ENCODE measurements around the gene SMURF2.
"Not testable (repeated sequence)": the region's sequence is repeated elsewhere in the genome, so short reads cannot be mapped to it uniquely, and the experiment has no call there.

SMURF2 gene

DNA sequence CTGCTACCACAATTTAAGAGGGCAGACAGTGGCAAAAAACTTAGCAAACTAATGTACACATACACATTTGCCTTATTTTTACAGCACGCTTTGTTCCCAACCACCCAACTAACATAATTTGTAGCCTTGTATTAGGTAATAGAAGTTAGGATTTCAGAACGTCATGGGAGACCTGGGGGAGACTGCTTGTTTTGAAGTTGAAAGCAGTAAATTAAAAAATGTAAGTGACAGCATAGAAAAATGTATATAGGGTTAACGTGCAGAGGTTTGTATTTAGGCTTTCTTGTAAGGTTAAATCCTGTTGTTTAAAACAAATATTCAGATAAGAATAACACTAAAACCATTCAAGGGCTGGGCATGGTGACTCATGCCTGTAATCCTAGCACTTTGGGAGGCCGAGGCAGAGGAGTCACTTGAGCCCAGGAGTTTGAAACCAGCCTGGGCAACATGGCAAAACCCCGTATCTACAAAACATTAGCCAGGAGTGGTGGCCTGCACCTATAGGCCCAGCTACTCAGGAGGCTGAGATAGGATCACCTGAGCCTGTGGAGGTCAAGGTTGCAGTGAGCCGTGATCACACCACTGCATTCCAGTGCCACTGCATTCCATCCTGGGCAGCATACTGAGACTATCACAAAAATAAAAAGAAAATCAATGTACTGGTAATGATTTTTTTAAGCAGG is 2.3 kb upstream of the SMURF2 start:
- not testable (repeated sequence) for DNase-seq

GRCh38 chr17:64663836-64664235 is 1.7 kb upstream of the SMURF2 start:
- not testable (repeated sequence) for DNase-seq

DNA sequence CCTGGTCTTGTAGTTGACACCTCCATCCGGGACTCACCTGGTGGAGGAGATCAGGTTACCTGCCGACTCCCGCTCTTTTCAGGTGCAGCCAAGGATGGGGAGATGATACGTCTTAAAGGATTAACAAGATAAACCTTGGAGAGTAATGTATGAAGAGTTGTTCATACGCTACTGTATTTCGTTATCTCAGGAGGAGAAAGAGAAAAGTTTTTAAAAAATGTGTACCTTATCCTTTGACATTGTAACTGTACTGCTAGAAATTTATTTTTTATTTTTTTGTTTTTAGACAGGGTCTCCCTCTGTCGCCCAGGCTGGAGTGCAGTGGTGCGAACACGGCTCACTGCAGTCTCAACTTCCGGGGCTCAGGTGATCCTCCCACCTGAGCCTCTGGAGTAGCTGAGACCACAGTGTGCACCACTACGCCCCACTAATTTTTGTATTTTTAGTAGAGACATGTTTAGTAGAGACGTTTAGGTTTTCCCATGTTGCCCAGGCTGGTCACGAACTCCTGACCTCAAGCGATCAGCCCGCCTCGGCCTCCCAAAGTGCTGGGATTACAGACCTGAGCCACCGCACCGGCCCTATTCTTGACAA is 764 bp upstream of the SMURF2 start:
- no peak for DNase-seq

DNA sequence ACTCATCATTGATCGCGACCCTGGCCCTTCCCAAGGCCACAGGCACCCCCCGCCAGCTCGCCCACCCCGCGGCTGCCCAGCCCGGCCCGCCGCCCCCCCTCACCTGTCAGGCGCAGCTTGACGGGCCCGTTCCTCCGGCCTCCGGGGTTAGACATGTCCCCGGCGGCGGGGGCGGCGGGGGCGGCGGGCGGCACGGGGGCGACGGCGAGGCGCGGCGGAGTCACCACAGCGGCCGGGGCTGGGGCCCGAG is 456 bp downstream of the SMURF2 start:
- no peak for DNase-seq

GRCh38 chr17:64660978-64661725 is 955 bp downstream of the SMURF2 start:
- peak; percentile 23 for DNase-seq

DNA sequence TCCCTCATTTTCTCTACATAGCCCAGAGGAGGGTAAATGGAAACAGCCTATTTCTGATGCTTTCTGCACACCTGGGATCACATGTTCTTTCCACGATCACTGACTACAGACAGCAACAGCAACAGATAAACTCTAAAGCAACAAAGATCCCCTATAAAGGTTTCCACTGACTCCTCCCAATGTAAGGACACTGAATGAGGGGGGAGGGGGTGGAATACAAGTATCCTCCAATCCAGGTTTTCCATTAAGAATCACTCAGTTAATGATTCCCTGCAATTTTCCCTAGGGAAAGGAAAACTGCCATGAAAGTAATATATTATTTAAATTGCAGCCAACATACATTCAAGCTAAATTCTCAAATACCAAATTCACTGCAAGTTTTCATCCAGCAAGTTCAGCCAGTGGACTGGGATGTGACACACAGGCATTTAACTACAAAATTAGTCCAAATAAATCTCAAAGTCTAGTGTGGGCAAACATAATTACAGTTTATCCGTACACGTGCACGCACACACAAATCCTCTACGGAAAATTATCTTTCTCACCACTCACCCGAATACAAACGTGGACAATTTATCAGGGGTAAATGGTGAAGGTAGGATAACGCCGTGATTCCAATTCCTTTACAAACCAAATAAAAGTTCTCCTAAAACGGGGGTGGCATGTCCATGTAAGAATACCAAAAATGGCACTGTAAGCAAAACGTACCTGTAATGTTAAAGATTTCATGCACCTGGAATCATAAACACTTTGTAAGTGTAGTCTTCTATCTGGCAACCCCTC is 1.7 kb downstream of the SMURF2 start:
- DNase-seq = peak; percentile 31

- DNase-seq = peak; percentile 3
These were observed 3.2 kb downstream of the SMURF2 start for GRCh38 chr17:64658931-64659330.

GRCh38 chr17:64657610-64658125 is 4.4 kb downstream of the SMURF2 start:
- DNase-seq = no peak

GRCh38 chr17:64655704-64656103 is 6.4 kb downstream of the SMURF2 start:
- DNase-seq = no peak

GRCh38 chr17:64653985-64654355 is 8.1 kb downstream of the SMURF2 start:
- no peak for DNase-seq

GRCh38 chr17:64653325-64653984 is 8.7 kb downstream of the SMURF2 start:
- DNase-seq = peak; percentile 7

DNA sequence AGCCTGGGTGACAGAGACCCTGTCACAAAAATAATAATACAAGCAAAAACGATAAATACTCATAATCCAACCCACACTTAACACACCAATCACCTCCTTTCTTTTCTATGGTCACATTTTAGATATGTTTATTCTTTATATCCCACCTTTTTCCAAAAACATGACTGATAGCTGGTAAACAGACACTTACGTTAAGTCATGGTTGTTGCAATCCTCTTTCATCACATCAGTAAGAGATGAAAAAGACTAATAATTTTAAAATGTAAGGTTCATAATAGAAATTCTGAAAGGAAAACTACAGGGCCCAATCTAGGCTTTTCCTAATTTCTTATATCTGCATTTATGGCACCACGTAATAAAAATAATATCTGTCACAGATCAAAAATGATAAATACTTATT is 10.2 kb downstream of the SMURF2 start:
- no peak for DNase-seq

- no peak for DNase-seq
These were observed 13.9 kb downstream of the SMURF2 start for GRCh38 chr17:64648234-64648633.

- no peak for DNase-seq
These were observed 14.3 kb downstream of the SMURF2 start for GRCh38 chr17:64647817-64648216.

- DNase-seq = peak; percentile 11
These were observed 22.6 kb downstream of the SMURF2 start for GRCh38 chr17:64639516-64639915.

DNA sequence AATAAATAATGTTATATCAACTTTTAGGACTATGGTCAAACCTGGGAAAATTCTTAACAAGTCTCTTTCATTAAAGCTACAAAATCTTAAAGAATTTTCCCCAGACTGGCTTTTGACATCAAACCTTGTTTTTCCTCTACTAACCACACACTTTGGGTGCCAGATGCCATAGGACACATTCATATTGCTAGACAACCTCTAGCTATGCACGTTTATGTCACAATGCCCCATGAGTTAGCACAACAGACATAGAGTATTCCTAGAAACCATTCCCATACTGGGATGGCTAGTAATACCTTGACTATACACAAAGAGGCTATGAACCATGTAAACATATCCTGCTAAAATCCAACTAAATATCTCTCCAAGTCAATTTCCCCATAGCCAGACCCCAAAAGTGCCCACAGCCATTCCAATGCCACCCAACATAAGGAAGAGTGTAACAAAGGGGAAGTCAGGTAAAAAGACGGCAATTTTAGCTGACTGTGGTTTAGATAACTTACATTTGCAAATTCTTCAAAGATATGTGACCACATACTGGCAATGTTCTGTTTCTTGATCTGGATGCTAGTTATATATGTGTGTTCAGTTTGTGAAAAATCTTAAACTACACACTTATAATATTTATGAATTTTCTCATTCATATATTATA is 23.4 kb downstream of the SMURF2 start:
- peak; percentile 49 for DNase-seq

DNA sequence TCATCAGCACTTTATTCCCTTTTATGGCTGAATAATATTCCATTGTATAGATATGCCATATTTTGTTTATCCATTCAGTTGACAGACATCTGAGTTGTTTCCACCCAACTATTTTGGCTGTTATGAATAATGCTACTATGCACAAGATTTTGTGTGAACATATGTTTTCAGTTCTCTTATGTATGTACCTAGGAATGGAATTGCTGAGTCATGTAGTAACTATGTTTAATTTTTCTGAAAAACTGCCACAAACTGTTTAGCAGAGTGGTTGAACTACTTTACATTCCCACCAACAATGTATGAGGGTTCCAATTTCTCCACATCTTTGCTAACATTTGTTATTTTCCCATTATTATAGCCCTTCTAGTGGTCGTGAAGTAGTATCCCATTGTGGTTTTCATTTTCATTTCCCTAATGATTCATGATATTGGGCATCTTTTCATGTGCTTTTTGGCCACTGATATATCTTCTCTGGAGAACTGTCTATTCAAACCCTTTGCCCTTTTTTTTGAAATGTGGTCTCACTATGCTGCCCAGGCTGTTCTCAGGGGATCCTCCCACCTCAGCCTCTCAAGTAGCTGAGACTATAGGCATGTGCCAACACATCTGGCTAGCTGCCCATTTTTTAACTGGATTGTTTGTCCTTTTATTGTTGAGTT is 26.3 kb downstream of the SMURF2 start:
- no peak for DNase-seq

GRCh38 chr17:64634218-64634617 is 27.9 kb downstream of the SMURF2 start:
- no peak for DNase-seq

GRCh38 chr17:64632606-64633005 is 29.5 kb downstream of the SMURF2 start:
- DNase-seq = no peak

GRCh38 chr17:64632194-64632593 is 29.9 kb downstream of the SMURF2 start:
- no peak for DNase-seq

- DNase-seq = no peak
These were observed 31.5 kb downstream of the SMURF2 start for GRCh38 chr17:64630309-64631223.
